Glomerular visceral epithelial cell (primary cell): ENCODE data around the gene ABCA13.

Experiments used
- DNase-seq: peaks from one replicate; pipeline ENCODE4 v3.0.0-alpha.2; 2016; ENCODE audit errors: extremely low spot score

Gene ABCA13

DNA sequence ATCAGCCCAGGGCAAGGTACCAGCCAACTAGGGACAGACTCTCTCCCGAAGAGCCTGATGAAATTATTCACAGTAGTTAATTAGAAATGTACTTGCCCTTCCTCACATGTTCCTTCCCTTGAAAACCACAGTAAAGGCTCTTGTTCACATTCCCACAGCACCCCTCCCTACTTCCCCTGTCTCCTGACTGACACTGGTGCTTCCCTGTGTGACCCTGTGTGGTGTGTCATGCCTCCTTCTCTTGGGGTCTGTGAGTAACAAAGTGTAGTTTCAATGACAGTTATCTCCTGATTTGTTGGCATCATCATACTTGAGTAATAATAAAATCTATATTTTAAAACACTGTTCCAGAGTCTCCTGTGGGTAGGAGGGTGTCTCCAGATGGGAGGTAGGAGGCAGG, 209.7 kb downstream of the ABCA13 start:
- DNase-seq, result no peak

DNA sequence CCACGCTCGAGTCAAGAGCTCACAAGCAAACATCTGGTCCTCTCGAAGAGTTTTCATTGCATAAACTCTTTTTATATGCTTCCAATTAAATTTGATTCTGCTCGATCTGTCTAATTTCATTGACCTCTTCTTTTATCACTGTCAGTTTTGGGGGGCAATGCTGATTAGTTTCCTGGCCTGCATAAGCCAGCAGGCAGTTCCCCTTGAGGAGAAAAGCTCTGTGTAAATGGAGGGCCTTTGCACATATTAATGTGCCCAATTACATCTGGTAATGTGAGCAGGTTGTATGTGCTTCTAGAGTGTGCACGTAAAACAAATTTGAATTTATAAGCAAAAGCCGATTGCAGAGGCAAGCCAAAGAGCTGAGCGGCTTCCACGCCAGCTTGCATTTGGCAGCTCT, 210.3 kb downstream of the ABCA13 start:
- DNase-seq, result no peak

DNA sequence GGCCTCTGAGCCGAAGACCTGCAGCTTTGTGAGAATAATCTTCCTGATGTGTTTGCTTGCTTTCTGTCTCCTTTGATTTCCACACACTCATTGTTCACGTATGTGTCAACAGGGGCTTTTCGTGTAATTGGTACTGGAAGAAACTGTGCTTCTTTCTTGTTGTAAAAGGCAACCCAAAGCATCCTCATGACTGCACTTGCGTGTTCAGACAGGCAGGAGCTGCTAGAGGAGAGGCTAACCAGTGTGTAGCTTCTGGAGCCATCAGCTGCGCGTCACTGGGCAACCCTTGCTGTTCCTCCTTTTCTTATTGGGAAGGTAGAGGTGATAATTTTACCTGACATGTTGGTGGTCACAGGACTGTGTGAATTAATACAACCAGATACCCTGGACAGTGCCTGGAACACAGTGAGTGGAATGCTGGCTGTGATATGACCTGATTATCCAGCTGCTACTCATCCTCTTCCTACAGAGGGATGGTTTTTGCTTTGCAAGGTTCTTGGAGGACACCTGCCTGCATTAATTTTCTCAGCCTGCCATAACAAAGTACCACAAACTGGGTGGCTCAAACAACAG, 213.0 kb downstream of the ABCA13 start:
- no peak for DNase-seq

DNA sequence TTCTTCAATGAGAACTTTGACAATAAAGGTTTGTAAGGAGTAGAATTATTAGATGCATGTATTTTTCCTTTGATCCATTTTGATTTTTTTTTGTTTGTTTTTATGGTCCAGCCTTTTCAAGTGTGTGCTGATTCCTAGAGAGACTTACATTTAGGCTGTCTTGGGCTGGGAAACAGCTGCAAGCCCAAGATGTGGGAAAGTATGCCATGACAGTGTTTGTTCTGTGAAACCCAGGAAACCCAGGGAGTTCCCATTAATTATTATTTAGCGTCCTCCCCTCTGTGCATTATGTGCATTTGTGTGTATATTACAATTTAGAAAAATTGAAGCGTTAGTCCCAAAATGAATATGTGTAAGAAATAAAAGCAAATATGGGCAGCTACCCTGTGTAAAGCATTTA, 216.7 kb downstream of the ABCA13 start:
- DNase-seq, result no peak

DNA sequence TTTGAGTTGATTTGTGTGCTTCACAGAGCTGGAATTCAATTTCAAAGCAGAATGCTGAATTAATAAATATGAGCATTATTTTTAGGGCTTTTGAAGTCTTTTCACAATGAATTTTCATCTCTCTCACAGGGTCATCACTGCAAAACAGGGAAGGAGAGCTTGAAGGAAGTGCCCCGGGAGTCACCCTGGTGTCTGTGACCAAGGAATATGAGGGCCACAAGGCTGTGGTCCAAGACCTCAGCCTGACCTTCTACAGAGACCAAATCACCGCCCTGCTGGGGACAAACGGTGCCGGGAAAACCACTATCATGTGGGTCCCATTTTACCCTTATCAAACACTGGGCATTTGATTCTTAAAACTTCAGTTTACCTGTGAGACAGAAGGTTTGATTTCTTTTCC, 217.7 kb downstream of the ABCA13 start:
- no peak for DNase-seq

DNA sequence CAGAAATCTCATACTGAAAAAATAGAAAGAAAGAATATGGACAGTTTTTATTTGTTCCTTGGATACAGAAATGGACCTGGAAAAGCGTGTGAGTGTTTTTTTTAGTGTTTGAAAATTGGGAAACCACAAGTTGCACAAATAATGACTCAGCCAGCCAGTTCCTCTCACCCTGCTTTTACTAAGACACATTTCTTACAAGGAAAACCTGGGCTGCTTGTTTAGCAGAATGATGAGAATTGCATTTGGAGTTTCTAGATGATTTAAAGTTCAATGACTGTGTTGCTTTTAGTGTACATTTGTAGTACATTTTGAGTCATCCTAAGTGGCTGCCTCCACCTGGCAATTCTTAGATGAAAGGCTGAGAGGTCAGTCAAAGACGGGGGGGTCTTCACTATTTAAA, 218.7 kb downstream of the ABCA13 start:
- no peak for DNase-seq

DNA sequence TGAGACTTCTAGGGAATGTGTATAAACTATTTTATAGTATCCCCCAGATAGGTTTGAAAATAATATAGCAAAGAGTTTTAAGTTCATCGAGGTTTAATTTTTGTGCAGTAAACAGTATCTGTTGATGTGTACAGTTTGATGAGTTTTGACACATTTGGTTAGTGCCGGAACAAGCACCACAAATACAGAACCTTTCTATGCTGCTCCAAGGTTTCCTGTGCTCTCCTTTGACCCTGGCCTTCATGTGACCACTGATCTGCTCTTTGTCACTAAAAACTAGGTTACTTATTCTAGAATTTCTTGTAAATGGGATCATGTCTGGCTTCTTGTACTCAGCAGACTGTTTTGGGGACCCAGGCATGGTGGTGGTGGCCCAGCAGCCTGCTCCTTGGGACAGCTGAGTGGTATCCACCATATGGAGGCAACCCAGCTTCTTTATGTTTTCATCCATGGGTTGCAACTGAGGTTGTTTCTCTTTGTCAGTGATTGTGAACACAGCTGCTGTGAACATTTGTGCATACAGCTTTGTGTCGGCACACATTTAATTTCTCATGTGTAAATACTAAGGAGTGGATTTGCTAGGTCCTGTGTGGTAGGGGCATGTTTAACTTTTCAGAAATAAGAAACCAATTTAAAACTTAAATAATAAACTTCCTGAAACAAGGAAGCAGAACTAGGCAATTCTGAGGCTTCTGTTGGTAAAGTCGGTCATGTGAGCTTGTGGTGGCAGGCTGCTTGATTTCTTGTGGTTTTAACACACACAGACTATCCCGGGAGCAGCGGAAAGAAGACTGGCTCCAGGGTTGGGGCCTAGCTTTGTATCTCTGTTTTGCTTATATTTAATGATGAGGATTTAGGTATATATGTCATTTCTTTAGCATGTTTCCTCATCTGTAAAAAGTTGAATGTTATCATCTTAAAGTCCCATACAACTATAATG, 219.4 kb downstream of the ABCA13 start:
- DNase-seq, result no peak

DNA sequence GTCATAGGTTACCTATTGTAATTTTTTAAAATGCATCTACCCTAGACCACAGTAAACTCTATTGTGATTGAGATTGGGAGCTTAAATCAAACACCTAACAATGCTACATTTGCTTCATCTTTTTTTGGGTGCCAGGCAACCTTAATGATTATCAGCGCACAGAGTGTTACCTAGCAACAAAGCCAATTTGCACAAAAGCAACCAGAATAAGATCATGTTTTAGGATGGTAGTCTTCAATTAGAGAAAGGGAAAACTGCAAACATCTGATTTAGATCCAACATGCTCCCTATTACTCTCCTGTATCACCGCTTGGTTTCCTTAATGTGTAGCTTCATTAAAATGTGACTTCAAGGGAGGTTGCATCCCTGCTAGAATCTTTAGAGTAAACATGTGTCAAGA, 226.9 kb downstream of the ABCA13 start:
- DNase-seq, result no peak

DNA sequence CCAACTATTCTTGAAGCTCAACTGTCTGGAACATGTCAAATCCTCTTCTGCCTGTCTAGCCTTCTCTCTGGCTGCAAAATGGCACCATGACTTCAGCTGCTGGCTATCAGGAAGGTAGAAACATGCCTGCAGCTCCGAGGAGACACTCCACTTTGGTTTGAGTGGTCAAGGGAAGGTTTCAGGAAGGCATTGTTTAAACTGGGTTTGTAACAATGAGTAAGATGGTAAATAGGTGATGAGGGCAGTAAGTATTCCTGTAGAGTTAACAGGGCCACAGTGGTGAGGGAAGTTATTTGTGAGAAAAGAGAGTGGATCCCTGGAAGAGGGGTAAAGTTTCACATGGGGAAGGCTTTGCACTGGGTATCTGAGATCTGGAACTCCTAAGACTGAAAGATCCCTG, 231.5 kb downstream of the ABCA13 start:
- no peak for DNase-seq

DNA sequence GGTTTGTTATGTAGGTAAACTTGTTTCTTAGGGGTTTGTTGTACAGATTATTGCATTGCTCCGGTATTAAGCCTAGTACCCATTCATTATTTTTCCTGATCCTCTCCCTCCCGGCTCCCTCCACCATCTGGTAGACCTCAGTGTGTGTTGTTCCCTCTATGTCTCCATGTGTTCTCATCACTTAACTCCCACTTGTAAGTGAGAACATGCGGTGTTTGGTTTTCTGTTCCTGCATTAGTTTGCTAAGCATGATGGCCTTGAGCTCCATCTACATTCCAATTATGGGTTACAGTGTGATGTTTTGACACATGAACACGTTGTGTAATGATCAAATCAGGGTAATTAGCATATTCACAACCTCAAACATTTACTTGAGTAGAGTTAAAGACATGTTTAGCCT, 237.5 kb downstream of the ABCA13 start:
- DNase-seq, result no peak

DNA sequence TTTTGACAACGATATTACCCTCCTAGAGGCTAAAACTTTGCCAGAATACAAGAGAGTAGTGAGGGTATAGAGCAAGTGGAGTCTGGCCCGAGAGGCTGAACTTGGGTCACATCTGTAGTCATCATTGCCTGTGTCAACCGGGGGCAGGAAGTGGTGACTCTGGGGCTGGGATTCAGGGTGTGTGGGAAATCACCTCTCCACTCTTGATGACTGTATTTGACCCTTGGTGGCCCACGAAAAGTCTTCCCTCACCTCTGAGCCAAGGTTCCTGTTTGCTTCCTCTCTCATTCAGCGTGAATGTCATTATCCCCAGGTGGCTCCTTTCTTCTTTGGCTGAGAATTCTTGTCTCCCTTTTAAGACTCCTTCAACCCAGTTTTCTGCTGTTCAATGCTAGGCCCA, 240.4 kb downstream of the ABCA13 start:
- no peak for DNase-seq

DNA sequence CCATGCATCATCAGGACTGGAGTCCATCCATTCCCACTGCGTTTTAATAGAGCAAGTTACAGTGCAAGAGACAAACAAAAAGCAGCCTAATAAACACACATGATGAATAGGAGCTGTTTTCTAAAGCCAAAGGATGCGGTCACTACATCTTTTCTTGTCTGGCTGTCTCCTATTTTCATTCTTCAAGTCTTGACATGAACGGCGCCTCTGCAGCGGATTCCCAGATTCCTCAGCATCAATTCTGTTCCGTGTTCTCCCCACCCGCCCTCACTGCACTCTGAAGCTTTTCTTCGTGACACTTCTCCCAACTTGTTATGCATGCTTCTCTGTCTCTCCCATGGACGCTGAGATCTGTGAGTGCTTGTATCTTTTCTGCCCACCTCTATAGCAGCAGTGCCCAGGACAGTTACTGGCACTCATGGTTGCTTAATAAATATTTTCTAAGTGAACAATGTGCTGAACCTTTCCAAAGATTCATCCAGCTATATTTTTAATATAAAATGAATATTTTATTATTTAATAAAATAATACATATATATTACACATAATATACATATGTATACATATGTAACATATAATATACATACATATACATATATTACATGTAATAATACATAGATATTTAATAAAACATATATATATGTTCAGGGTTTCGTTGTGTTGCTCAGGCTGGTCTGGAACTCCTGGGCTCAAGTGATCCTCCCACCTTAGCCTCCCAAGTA, 242.9 kb downstream of the ABCA13 start:
- DNase-seq, result no peak

DNA sequence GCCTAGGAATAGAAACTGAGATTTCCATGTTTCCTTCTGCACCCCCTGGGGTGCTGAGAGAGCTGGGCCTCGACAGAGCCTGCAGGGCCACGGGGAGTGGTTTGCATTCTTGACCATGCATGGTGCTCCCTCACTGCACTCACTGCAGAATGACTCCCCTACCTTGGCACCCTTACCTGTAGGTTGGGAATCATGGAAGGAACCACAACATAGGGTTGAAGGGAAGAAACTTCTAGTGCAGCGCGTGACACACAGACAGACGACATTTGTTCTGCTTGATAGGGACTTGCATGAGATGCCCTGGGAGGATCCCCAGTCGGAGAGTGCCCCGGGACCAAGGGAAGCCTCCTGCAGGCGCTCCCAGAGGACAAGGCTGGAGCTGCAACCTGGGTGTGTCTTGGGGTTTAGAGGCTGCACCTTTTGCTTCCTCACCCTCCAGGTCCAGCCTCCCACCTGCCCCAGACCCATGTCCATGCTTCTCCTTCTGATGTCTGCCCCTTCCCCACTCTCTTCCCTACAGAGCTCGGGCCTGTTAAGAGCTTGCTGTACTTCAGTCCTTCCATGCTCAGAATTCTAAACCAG, 245.2 kb downstream of the ABCA13 start:
- DNase-seq, result no peak

DNA sequence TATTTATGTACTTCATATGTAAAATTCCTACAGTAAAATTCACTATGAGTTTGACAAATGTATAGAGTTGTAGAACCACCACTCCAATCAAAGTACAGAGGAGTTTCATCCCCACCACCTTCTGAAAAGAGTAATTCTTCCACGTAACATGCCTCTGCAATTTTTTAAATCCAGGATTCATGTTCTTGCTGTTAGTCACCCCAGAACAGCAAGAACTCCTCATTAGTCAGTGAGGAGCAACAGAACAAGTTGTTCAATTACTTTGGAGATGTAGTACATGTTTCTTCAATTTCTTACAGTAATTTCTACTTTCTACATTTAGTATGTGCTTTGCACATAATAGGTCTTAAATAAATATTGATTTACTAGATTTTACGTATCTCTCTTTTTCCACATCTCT, 248.1 kb downstream of the ABCA13 start:
- DNase-seq, result no peak

DNA sequence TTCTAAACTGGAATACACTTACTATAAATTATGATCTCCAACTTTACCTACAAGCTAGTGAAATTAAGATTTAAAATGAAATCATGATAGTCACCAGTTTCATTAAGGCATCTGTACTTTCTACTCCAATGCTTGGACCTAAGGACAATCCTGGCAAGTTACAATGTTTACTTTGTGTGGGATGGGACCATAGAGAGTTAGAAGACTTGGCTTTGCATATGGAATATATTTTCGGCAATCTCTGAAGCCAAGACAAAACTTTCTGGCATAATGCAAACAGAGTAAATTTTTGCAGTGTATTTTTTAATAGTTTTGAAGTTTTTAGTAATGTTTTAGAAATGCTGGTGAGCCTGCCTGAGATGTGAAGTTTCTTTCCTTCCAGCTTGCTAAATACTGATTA, 248.9 kb downstream of the ABCA13 start:
- DNase-seq, result no peak

DNA sequence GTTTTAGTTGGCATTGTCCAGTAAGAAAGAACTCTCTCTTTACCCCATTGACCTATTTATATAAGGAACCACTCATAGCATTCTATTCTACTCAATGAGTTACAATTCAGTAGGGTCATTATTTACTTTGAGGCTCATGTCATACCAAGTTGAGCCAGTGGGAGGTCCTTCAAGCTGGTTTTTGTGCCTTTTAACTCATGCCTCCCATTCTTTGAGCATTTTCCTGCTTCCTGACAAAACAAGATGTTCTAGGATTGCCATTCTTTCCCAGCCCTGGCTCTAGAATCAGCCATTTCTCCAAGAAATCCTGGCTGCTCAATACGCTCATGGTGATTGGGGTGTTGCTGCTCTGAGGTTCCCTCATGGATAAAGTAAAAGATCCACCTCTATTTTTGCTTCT, 250.1 kb downstream of the ABCA13 start:
- DNase-seq, result no peak

DNA sequence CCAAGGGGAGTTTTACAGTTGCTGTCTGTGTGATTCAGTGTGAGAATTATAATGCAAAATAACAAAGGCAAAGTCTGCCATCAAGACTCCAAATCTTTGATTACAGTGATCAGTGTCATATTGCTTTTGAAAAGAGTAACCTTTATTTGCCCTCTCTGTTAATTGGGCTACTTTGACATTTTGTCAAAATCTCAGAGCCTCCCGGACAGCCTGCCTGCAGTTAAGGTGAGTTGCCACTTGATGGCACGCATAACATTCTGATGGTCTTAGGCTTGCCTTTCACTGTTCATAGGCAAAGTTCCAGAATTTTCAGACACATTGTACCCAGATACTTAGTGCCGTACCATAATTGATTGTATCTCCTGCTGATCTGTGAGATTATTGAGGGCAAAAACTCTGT, 253.5 kb downstream of the ABCA13 start:
- DNase-seq, result peak; percentile 2

DNA sequence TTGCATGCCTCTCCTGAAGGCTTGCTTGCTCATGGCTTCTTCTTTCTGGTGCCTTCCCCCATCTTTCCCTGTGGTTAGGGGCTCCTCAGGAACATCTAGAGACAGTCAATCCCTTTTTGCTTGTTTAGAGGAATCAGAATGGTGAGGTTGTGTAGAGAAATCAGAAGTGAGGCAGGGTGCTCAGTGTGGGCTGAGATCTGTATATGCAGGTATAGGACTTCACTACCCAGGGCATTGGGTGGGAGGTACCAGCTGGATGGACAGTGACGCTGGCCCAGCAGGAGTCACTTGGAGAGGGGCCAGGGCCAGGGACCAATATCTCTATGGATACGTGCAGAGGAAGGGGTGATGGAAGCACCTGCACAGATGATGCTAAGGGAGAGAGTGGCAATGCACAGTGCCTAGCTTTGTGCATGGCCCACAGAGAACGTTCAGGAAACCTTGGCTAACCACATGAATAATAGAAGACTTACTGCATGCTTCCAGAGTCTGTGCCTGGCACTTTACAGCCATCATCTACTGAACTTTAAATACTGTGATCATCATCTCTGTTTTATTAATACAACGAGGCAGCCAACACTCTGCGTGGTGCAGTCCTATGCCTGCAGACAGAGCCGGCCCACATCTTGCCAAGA, 255.2 kb downstream of the ABCA13 start:
- no peak for DNase-seq

DNA sequence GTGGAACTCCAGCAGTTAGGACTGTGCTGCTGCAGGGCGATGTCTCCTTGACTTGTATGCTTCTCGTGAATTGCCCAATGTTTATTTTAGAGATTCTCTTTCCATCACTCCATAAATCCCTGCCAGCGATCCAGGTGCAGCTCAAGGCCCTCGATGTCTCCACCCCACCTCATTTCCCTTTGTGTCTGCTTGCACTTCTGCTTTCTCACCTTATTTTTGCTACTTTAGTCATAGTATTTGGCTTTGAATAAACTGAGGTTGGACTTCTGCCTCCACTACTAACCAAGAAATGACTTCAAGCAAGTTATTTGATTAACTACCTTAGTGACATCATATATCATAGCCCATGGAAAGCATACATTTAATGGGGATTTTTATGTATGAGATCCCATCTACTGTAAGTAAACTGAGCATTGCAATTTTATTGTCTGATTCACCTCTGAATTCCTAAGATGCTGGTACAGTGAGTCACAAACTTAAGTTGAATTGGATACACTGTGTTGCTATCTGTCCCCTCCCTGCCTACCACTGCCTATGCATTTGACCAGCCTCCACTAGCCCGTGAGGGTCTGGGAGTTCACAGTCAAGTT, 255.8 kb downstream of the ABCA13 start:
- DNase-seq, result peak; percentile 46

DNA sequence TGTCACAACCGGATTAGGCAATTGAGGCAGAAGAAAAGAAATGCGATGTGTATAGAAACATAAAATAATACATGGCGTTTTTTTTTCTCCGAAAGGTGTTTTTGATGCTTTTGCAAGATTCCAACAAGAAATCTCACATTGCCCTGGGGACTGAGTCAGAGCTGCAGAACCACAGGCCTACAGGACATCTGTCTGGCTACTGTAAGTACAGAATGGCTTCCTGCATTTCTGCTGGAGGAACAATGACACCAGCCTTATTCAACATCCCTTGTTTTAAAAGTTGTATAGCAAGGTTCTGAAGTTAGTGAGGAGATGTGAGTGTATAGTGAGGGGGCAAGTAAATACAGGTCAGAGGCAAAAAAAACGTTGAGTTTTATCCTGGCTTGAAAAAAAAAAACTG, 256.4 kb downstream of the ABCA13 start:
- DNase-seq, result no peak

DNA sequence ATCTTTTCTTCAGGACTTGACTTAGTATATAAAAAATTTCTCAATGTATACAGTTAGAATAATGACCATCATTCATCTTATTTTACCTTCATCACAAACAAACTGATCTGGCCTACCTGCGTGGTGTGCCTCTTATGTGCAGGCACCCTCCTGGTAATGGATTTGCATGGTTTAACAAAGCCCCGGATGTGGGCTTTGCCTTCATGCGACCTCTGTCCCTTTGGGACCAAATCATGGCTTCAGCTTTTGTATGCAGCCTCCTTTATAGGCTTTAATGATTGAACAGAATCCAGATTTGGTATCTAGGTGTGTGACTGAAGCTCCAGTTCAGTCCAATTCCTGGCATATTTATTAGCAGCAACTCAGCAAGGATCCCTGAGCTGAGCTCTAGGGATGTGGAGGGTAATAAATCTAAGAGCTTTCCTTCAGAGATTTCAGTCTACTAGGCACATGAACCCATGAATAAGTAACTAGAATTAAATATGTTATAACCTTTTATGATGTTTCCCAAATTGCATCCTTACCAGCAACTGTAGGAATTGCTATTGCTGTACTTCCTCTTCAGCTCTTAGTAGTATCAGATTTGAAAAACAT, 256.9 kb downstream of the ABCA13 start:
- DNase-seq, result no peak
